Activated T-helper 9 cell treated with anti-CD3 and anti-CD28 coated beads, Interleukin-2, amount 50 U/mL, for 16 hours (primary cell): ENCODE data around the gene ZBTB5.

Experiments
- DNase-seq: peaks from one replicate; pipeline ENCODE4 v3.0.0-alpha.2; 2020; ENCODE audit warnings: low read depth

The ZBTB5 gene

GRCh38 chr9:37424204-37424685 is 41.0 kb downstream of the ZBTB5 start:
- no peak for DNase-seq

DNA sequence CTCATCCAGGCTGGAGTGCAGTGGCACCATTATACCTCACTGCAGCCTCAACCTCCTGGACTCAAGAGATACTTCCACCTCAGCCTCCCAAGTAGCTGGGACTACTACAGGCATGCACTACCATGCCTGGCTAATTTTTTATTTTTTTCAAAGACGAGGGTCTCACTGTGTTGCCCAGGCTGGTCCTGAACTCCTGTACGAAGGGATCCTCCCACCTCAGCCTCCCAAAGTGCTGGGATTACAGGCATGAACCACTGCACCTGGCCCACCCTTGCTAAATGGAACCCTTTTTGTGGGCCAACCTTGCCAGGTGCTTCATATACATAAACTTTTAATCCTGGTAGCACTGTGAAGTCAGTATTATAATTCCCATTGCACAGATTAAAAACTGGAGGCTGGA is 41.7 kb downstream of the ZBTB5 start:
- DNase-seq = no peak

DNA sequence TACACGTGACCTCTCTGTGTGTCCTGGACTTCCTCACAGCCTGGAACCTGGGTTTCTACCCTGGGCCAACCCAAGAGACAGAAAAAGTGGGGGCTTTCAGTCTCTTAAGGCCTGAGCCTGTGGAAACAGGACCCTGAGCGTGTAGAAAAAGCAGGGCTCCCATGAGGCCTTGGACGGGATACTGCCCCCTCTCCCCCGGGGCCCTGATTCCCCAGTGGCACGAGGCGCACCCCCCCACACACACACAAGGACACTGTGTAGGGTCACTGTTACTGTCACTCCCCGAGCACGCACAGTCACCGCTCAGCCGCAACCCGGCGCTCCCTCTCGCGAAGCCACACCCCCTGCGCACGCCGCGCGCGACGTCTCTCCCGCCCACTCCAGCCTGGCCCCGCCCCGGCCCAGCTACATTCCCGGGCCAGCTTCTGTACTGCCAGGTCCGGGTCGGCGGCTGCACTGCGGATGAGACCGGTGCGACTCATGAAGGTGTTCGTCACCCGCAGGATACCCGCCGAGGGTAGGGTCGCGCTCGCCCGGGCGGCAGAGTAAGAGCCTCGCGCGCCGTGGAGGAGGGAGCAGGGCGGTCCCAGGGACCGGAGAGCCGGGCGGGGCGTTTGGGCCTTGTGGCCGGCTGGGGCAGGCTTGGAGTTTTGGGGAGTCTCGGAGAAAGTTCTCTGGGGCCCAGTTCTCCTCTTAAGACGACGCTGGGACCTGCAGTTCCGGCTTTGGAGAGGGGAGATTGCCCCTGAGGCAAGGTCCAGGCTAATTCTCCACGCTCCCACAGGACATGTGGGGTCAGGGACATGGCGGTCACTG is 42.8 kb downstream of the ZBTB5 start, which contains the start of gene GRHPR:
Gene GRHPR, plus strand, starts transcription at position 408 of the 816 bp plus-strand sequence. Its CDS starts 55 bp downstream, at position 463.
- DNase-seq = peak; percentile 88

DNA sequence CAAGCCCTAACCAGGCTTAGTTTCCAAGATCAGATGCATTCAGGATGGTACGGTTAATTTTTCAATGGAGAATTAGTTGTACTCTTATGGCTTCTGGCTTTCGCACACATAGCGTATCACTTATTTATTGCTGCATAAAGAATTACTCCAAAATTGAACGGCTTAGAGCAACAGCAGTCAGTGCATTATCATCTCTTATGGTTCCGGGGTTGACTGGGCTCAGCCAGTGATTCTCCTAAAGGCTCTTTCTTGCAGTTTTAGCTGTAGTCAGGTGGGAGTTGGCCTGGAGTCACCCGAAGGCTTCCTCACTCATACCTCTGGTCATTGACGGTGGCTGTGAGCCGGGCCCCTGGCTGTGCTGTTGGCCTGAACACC is 43.3 kb downstream of the ZBTB5 start:
- DNase-seq = no peak

DNA sequence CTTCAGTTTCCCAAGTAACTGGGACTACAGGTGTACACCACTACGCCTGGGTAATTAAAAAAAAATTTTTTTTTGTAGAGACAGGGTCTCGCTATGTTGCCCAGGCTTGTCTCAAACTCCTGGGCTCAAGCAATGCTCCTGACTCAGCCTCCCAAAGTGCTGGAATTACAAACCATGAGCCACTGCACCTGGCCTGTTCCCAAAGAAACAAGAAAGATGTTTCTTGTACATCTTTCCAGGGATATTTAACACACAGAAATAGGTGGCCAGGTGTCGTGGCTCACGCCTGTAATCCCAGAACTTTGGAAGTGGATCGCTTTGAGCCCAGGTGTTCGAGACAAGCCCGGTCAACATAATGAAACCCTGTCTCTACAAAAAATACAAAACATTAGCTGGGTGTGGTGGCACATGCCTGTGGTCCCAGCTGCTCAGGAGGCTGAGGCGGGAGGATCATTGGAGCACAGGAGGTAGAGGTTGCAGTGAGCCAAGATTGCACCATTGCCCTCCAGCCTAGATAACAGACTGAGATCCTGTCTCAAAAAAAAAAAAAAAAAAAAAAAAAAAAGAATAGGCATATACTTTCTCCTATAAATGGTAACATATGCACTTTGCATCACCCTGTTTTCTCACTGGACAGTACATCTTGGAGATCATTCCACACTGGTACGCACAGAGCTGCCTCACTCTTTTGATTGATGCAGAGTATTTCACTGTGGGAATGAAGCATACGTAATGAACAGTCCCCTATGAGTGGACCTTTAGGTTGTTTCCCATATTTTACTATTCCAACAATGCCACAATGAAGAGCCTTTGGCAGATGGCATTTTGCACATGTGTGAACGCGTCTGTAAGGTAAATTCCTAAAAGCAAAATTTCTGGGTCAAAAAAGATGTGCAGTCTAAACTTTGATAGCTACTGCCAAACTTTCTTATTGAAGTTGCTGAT is 44.7 kb downstream of the ZBTB5 start:
- DNase-seq = no peak

DNA sequence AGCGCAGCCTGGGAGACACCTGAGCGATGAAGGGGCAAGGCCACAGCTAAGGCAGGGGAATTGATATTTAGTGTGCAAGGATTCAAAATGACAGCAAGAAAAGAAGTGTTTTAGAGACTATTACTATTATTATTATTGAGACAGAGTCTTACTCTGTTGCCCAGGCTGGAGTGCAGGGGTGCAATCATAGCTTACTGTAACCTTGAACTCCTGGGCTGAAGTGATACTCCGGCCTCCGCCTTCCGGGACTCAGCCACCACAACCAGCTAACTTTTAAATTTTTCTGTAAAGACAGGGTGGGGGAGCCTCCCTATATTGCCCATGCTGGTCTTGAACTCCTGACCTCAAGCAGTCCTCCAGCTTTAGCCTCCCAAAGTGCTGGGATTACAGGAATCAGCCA is 46.0 kb downstream of the ZBTB5 start:
- no peak for DNase-seq

DNA sequence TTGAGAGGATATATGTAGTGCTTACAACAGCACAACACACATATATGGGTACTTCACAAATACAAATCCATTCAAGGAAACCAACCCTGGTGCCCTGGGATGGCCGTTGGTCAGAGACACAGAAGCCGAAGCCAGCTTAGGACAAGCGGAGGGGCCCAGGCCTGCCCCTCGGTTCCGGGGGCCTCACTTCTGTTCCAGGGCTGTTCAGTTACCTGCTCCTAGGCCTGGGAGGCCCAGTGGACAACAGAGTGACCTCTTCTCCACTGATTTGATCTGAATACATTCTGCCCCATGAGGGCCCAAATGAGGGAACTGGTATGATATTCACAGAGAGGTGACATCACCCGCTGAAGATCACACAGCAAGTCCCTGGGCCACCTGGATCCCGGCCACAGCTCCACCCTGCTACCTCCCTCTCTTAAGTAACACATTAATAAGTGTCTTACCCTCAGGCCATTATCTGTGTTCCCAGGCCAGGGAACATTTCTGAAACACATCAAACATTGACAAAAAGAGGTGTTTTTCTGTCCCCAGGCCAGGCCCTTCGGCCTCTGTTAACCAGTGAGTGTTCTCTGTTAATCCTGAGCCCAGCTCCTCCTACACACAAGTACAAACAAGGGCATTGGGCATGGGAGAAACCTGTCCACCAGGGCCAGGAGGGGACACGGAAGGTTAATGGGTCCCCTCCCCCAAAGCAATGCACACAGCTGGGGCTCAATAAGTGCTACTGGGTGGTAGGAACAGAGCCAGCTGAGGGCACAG is 47.2 kb downstream of the ZBTB5 start:
- no peak for DNase-seq

DNA sequence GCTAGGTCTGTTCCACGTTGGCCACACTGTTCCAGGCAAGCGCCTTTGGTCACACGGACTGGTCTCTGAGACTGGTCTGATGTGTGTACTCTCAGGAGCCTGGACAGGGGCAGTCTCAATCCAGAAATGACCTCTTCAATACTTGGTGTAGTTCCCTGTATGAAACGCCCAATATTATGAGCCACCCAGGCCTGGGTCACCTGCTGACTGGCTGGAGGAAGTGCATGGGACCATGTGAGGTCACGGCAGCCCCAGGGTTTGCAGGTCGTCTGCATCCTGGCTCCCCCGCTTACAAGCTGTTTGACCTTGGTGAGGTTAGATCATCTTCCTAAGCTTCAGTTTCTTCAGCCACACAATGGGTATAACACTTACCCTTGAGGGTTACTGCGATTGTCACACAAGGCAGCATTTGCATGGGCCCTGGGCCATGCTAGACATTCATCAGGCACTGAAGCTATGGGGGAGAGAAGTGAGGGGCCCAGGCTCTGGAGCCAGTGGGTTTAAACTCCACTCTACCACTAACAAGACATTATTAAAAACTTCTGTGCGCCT is 47.9 kb downstream of the ZBTB5 start:
- no peak for DNase-seq

- DNase-seq = peak; percentile 54
These were observed 50.1 kb downstream of the ZBTB5 start for GRCh38 chr9:37415011-37415719.

- no peak for DNase-seq
These were observed 50.7 kb downstream of the ZBTB5 start for GRCh38 chr9:37414503-37414943.

- no peak for DNase-seq
These were observed 51.9 kb downstream of the ZBTB5 start for GRCh38 chr9:37413311-37413710.

DNA sequence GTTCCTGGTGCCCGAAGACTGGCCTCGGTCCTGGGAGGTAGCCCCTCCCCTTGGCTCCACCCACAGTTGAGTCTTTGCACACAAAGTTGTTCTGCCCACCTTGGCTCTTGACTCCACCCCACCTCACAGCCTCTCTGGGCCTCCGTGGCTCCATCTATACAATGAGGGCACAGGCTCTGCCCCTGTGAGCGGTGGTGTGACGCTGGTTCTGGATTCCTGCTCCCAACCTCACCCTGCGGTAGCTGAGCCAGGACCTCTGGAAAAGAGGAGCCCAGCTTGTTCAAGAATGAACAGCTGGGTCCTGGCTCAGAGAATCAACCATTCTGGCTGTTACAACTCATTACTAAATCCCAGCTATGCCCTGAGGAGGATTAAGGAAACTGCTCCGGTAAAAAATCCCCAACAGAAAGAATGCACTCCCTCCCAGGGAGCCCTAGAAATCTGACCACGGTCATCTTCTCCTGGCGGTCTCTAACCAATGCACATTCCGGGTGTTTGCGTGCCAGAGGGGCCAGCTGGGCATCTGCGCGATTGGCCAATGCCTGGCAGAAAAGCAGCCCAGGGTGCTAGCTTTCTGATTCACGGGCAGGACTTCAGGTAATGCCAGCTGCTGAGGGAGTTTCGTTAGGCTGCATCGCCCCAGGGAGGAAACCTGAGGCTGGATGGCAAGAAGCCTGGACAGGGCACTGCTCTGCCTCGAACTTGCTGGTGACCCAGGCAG is 52.7 kb downstream of the ZBTB5 start:
- no peak for DNase-seq

DNA sequence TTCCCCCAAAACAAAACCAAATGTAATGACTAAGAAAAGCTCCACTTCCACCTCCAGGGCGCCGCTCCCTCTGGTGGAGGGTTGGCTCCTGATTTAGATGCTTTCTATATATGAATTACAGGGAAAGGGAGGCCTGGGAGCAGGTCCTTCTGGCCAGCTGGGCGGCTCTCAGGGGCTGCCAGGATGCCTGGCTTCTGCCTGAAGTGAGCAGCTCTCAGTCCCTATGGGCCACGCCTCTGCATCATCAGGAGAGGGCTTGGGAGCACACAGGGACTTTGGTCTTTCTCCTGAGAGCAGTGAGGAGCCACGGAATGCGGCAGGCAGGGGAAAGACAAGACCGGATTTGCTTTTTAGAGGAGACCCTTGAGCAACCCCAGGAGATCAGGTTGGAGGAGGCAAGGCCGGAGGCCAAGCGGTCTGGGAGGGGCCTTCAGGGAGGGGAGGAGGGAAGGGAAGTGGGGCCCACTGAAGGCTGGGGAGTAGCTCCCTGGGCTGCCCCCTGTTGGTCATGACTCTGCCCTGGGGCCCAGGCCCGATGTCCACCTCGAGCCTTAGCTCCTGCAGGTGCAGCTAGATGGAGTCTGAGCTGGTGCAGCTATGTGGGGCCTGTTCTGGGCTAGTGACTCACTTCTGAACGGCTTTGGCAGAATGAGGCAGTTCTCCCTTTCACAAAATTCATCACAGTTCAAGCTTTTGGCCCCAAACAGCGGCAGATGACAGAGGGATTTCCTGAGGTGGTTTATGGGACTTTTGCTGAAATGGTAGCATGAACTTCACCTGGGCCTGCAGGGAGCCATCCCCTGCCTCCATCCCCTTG is 54.1 kb downstream of the ZBTB5 start:
- no peak for DNase-seq

DNA sequence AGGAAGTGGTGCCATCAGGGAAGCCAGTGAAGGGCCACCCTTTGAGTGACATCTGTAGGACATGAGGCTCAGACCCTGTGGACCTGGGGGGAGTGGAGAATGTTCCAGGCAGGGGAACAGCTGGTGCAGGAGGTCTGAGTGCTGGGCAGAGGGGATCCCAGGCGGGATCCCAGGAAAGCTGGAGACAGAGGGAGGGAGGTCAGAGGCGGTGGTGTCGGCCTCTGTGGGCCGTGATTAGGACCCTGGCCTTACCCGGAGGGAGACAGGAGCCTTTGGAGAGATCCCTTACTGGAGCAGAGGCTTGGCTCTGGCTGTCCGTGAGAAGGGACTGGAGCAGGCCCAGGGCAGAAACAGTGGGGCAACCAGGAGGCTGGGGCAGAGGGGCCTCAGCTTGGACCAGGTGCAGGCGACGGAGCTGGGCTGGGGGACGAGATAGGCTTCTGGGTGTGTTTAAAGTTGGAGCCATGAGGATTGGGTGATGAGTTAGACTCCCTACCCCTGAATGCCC is 54.8 kb downstream of the ZBTB5 start:
- no peak for DNase-seq

DNA sequence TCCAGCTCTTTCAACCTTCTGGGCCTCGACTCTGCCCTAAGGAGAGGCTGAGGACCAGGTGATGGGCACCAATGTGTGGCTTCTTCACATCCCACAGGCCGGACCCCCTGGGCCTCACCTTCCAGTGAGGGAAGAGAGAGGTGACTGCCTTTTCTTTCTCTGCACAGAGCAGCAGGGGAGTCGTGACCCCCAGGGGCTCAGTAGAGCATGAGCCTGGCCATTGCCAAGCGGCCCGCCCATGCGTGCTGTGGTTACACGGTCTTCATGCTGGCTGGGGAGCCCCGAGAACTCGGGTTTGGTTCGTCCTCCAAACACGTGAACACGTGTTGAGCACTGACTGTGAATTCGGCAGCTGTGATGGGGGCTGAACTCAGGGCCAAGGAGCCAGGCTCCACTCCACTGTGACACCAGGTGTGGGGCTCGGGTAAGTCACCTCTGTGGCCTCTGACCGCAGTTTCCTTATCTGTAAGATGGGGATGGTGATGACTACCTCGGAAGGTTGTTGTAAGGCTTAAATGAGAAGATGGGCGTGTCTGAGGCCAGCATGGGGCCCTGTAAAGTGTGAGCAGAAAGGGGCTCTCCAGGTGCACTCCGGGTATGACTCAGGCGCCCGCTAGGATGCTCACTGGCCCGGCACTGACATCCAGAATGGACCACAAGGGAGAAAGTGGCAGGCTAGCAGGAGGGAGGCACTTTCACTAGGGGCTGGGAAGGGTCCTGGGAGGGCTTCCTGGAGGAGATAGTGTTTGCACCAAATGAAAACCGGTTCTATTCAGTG is 56.1 kb downstream of the ZBTB5 start:
- DNase-seq = peak; percentile 75

GRCh38 chr9:37407468-37407867 is 57.8 kb downstream of the ZBTB5 start:
- no peak for DNase-seq

DNA sequence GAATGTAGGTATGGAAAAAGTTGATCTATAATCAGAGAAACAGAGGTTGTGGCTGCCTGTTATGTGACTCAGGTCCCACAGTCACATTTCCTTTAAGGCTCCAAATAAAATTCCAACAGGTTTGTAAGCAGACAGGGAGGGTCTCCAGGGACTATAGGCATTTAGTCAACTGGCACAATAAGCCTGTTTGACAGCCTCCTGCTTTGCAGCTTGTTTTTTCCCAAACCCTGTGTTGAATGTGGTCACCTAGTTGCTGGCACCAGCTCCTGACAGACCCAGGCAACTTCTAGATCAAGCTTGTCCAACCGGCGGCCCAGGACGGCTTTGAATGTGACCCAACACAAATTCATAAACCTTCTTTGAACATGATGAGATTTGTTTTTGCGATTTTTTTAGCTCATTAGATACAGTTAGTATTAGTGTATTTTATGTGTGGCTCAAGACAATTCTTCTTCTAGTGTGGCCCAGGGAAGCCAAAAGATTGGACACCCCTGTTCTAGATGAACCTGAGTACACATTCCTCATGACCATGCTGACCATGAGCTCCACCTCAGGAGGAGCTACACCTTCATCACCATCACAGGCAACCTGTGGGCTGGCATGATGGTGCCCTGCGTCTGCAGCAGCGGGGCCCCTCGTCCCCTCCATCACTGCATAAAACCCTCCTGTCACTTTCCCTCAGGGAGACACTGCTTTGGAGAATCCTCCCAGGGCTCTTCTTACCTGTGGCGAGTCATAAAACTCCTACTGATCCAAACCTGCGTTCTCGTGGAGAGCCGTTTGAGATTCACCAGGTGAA is 58.4 kb downstream of the ZBTB5 start:
- no peak for DNase-seq
